NCI-H1048 (cell line): Measurements from ENCODE around the gene IRGQ.
"Not testable (repeated sequence)": the region's sequence is repeated elsewhere in the genome, so short reads cannot be mapped to it uniquely, and the experiment has no call there.

Experiments used
- DNase-seq: peaks from one replicate; lab custom pipeline; 2025; lab: John Stamatoyannopoulos, UW

The IRGQ gene

DNA sequence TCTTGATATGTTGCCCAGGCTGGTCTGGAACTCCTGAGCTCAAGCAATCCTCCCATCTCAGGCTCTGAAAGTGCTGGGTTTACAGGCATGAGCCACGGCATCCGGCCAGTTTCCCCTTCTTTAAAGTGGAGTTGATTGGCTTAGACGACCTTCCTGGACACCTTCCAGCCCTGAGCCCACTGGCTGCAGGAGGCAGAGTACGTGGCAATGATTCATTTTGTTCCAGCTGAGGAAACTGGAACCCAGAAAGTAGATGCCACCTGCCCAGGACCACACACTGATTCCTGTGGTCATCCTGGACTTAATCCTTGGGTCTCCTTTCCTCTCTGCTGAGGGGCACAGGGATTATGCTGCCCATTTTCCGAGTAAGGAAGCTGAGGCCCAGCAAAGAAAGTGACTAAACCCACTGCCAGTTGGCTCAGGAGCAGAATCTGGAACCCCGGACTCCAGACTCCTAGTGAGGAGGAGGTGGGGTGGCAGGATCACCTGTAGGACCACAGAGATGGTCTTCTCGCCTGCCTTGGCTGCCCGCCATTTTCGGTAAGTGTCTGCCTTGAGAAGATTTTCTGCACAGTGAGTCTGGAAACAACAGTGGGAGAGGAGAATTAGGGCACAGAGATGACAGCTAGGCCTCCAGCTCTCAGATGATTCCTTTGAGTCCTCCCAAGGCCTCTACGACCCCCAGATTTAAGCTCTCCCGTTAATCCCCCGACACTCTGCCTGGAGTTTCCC lies 21.3 kb downstream of the IRGQ start:
- no peak for DNase-seq

DNA sequence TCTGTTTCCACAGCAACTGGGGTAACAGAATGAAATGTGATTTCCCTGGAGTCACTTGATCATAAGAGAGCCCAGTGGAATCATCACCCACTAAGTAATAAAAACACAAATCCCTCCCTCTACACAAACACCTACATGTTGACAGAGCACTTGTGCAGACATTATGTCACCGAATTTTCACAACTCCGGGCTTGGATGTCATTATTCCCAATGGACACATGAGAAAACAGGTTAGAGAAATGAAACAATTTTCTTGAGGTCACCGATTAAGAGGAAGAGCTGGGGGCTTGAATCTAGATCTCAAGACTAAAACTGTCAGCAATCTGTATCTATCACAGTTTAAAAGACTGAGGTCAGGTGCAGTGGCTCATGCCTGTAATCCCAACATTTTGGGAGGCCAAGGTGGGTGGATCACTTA lies 23.8 kb downstream of the IRGQ start:
- DNase-seq, result no peak

DNA sequence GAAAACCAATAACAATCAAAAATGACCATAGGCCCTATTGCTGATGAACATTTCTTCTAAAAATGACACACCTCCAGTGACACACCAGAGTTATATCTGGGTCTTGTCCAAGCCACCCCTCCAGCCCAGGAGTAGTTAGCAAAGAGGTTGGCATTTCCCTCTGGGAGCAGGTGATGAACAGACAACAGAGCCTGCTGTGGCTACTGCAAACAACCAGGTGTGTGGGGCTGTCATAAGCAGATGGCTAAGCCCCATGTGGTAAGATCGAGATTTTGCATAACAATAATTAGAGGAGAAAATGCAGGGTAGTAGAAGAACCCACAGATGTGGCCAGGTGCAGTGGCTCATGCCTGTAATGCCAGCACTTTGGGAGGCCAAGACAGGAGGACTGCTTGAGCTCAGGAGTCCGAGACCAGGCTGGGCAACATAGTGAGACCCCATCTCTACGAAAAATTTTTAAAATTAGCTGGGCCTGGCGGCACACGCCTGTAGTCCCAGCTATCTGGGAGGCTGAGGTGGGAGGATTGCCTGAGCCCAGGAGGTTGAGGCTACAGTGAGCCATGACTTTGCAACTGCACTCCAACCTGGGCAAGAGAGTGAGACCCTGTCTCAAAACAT lies 25.7 kb downstream of the IRGQ start:
- no peak for DNase-seq

DNA sequence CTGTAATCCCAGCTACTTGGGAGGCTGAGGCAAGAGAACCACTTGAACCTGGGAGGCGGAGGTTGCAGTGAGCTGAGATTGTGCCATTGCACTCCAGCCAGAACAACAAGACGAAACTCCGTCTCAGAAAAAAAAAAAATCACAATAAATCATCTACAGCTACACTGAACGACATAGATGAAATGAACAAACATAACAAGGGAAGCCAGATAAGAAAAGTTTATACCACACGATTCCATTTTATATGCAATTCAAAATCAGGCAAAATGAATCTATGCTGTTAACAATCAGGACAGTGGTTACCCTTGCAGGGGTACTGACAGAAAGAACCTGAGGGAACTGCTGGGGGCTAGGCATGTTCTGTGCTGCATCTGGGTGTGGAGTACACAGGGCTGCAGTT lies 26.3 kb downstream of the IRGQ start:
- DNase-seq, result no peak

DNA sequence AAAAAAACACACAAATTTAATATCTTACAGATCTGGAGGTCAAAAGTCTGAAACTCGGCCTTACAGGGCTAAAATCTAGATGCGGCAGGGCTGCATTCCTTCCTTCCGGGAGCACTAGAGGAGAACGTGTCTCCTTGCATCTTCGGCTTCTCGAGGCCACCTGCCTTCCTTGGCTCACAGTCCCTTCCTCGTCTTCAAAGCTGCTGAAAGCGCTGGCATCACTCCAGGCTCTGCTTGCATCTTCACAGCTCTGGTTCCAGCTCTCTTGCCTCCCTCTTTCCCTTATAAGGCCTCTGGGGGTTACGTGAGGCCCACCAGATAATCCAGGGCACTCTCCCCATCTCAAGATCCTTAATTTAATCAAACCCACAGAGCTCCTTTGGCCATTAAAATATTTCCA lies 31.1 kb downstream of the IRGQ start:
- DNase-seq, result no peak

DNA sequence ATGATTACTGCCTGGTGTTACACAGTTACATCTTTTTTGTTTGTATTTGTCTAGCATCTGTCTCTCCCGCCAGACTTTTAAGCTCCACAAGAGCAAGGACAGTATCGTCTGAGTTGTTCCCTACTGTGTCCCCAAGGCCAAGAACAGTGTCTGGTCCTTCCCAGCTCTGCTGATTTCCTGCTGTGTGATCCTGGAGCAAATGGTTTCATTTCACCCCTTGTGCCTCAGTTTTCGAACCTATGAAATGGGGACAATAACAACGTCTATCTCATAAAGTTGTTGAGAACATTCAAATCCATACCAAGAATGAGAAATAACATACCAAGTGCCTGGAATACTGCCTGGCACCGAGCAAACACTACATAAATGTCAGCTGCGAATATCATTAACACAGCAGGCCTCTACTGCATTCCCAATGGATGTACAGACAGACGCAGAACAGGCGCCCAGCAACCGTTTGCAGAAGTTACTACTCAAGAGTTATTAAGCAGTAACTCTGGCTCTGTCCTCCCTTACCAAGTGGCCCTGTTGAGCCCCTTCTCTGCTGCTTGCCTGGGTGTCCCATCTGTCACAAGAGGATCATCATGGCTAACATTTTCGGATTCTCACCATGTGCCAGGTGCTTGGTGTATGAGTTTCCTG lies 32.0 kb downstream of the IRGQ start:
- no peak for DNase-seq

DNA sequence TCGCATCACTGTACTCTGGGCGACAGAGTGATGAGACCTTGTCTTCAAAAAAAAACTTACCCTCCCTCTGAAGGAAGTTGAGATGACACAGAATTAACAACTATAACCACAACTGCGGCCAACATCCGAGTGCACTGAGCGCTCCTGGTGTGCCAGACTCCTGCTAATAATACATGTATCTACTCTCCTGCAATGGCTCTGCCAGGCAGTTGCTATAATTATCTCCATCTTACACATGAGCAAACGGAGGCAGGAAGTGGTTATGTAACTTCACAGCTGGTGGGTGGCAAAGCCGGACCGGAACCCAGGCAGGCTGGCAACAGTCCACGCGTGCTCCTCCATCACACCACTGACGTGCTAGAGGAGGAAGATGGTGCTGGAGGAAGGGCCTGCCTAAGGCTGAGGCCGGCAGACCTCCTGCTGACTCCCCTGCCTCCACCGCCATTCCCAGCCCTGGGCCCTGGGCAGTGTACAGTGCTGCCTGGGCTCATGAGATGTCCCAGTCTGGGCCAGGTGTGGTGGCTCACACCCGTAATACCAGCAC lies 33.2 kb downstream of the IRGQ start:
- no peak for DNase-seq

DNA sequence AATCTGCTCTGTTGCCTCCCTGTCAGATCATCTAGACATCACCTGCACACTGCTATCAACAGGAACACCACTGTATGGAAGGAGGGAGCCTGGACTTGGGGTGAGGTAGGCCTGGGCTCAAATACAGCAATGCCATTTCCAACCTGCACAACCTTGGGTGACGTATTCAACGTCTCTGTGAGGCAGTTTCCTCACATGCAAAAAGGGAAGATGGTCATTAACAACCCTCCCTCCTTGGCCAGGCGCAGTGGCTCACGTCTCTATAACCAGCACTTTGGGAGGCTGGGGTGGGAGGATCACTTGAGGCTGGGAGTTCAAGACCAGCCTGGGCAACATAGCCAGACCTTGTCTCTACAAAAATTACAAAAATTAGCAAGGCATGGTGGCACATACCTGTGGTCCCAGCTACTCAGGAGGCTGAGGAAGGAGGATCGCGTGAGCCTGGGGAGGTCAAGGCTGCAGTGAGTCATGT lies 33.7 kb downstream of the IRGQ start:
- no peak for DNase-seq

DNA sequence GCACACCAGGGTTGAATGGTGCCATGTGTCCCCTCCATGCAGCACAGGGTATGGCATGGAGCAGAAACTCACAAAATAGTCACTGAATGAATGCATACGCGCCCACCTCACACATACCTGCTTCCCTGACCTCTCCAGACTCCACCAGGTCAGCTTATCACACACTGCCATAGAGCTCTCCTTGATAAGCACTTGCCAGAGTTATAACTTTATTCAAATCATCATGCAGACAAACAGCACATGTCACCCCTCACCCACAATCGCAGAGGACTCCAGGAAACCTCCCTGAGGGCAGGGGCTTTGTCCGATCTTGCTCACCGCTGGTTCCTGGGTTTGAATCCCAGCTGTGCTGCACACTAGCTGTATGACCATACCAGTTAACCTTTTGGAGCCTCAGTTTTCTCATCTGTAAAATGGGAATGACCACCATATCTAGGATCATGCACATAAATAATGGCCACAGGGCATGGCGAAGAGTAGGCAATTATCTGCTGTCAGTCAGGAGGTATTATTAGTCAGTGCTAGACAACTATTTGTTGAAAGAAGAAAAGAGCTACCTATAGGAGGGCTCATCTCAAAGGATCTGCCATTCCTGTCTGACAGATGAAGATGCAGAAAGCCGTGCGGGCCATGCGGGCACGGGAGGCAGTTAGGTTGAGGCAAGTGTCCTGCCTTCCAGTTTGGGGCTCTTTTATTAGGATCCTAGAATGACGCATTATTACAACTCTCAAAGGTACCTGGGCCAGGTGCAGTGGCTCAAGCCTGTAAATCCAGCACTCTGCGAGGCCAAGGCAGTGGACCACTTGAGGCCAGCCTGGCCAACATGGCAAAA lies 34.6 kb downstream of the IRGQ start:
- no peak for DNase-seq

DNA sequence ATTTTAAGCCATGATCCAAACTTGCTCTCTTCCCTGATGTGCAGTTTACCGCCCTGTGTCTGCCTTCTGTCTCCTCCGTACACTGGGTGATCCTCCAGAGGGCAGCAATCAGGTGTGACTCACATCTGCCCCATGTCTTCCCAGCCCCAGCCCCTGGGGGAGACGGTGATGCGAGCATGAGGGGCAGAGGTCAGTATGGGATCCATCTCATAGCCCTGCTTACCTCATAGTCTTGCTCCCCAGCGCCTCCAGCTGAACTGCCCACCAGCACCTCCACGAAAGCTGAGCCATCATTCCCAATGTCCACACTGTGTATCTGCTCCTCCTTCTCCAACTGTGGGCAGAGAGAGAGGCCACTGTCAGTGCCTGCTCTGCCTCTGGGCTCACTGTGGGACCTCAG lies 35.2 kb downstream of the IRGQ start:
- DNase-seq, result no peak

DNA sequence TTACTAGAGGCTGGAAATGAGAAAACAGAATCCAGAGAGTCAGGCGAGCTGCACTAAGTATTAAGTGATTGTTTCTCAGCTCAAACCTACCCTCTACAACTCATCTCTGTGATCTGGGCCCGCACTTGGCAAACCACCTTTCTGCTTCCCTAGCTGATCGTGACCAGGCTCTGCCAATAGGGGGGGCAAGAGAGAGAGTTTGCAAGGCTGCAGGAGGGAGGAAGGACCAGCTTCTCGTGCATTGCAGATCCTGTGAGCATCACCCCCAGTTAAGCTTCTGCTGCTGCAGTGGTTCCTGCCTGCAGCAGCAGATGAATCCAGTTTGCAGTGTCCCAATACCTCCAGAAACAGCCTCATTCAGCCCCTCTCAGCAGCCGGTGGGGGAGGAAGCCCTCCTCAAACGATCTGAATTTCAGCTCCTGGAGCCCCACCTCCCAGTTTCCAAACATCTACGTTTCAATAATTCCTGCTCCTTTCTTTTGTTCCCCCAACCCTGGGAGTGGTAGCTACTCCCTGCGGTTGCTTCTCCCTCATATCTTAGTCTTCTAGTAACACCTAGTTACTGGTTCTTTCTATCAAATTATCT lies 40.7 kb downstream of the IRGQ start:
- no peak for DNase-seq

DNA sequence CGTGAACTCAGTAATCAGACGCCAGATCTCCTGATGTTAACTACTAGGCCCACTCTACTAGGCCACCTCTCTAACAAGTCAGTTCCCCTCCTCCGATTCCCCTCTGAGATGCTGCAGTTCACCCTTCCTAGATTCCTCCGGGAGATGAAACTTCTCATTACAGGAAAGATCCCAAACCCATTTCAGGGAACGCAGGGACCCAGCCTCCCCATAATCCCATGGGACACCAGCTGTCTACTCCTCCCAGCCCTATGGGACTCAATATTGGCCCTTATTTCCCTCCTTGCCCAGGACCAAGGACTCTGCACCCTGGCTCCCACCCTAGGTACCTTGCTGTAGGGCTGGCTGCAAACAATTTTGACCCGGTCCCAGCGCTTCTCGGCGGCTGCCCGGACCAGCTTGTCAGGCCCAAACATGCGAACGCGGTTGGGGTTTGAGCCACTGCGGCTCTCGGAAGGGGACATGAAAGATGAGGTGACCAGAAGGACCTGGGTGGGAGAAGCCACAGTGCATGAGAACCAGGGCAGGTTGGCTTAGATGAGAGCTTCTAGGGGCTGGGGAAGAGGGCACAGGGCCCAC lies 41.5 kb downstream of the IRGQ start:
- DNase-seq, result no peak

DNA sequence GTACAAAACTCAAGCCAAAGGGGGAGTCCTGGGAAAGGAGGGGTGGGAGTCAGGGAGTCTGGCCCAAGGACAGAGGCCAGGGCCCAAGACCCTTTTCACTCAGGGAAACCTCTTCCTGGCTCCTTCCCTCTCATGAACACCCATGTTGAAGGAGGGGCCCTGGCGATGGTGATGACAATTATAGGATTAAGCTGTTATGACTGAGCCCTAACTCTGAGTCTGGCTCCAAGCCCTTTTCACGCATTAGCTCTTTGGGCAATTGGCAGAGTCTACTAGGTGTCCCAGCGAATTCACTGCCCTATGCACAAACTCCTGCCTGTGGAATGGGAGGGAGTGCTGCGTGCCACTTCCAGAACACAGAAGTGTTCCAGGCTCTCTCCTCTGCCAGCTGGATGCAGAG lies 42.3 kb downstream of the IRGQ start:
- no peak for DNase-seq

DNA sequence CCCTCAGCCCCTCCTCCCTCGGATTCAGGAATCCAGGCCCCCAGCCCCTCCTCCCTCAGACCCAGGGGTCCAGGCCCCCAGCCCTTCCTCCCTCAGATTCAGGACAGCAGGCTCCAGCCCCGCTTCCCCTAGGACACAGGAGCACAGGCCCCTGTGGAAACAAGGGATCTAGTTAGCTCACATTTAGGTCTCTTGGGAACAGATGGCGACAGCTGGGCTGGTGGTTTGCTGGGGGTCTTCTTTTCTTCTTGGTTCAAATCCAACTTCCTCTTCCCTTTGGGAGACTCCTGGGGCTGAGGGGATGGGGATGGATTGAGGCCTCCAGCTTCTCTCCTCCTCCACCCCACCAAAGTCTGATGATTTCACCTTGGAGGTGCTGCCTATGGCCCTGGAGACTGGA lies 43.3 kb downstream of the IRGQ start:
- no peak for DNase-seq

DNA sequence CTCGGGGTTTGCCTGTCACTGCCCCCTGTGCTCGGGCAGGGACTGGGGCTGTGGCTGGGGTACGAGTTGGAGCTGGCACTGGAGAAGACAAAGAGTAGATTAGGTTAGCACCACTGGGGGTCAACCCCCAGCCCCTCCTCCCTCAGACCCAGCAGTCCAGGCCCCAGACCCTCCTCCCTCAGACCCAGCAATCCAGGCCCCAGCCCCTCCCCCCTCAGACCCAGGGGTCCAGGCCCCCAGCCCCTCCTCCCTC lies 43.8 kb downstream of the IRGQ start:
- no peak for DNase-seq

DNA sequence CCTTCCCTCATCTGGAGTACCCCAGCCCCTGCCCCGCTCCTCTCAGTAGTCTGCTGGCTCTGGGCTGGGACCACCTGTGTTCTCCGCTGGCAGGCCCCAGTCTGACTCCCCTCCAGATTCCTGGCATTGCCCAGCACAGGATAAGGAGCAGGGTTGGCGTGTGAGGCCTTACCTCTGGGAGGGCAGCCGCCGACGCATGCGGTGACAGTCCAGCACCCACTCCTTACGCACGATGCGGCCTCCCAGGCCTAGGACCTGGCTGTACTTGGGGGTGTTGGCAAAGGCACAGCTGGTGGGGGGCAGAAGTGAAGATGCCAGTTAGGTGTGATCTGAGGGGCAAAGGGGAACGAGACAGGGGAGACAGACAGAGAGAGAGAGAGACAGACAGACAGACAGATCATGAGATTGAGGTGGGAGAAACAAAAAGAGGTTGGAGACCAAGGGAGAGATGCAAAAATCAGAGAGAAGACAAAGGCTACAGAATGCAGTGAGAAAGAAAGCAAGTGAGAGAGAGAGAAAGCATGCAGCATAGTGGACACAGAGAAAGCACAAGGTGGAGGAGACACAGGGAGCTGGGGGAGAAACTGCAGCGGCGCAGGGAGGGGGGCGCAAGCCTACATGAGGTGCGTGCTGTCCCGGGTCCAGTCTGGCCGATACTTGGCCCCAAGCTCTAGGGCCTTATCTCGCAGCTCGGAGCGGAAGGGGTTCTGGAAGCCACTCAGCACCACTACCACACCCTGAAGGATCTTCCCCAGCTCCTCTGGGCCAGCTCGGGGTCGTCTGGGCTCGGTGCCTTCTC lies 44.3 kb downstream of the IRGQ start:
- DNase-seq, result no peak

DNA sequence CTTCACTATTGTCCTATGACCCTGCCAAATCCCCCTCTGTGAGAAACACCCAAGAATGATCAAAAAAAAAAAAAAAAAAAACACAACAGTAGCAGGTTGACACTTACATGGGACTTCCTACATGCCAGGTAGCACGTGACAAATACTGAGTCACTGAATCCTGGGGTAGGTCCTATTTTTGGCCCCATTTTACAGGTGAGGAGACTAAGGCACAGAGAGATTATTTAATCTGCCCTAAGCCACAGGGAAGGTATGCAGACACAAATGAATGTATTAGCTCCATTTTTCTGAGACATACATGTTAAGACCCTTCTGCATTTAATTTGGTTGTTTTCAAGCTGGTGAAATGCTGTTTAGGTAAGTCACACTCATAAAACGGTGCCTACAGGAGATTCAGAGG lies 47.2 kb downstream of the IRGQ start:
- DNase-seq, result no peak

DNA sequence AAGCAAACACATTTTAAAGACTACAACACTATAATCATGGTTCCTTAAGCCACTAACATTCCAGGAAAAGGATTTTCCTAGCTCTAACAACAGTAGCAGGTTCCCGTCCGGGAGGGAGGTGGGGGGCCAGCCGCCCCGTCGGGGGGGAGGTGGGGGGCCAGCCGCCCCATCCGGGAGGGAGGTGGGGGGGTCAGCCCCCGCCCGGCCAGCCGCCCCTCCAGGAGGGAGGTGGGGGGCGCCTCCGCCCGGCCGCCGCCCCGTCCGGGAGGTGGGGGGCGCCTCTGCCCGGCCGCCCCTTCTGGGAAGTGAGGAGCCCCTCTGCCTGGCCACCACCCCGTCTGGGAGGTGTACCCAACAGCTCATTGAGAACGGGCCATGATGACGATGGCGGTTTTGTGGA lies 48.0 kb downstream of the IRGQ start:
- not testable (repeated sequence) for DNase-seq

DNA sequence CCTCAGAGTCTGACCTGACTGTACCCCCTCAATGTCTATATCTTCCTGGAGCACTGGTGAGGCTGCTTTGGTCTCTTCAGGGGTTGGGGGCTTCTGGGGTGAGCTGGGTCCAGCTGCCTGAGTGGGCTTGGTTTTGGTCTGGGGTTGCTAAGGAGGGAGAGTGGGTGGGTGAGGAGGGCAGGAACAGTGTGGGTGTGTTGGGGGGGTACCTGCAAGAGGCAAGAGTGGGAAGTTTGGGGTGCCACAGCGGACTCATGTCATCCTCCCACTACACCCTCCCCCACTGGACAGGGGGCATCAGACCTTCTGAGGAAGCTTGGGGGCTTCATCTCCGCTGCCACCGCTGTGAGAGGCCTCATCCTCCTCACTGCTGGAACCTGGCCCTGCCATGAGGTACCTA lies 49.4 kb downstream of the IRGQ start:
- DNase-seq, result no peak

DNA sequence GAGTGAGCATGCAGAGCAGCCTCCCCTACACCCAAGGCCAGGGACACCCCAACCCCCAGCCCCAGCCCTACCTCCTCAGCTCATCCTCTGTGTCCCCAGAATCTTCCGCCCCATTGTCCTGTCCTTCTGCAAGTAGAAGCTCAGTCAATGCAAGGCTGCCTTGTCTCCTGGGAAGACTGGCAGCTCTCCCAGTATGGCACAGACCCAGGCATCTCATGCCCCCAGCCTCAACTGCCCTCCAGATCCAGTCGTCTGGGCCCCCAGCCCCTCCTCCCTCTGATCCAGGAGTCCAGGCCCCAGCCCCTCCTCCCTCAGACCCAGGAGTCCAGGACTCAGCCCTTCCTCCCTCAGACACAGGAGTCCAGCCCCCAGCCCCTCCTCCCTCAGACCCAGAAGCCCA lies 50.0 kb downstream of the IRGQ start:
- no peak for DNase-seq

DNA sequence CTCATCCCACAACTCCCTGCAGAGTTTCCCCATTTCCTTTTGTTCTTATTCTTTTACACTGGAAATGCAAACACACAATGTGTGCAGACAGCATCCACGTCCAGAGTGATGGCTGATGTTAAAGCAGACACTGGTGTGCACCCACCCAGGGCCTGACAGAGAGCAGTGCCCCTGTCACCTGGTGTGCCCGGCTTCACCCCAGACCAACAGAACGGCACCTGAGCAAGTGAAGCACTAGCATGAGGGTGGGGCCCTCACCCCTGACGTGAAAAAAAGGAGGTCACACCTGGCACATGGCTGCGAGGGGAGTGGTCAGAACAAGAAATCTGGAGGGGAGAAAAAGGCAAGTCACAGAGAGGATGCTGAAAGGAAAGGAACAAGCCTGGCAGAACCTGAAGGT lies 50.7 kb downstream of the IRGQ start:
- DNase-seq, result no peak
